ENCODE results near the gene SPATA6L.
A peak's percentile ranks its signal among the peaks of the same experiment; 100 is the strongest.

SPATA6L gene

GRCh38 chr9:4706021-4706420, 39.7 kb upstream of the SPATA6L start:
- Histone ChIP-seq H3K4me1 (no peaks in the 10 kb centered on the region), H3K27ac (no peak overlapping the region), H3K9me3 (no peaks in the 10 kb centered on the region), H3K36me3 (peaks cover 40 to 50% (median 50%) of the 10 kb centered on the region in 3 donors), H3K27me3 (no peaks in the 10 kb centered on the region), H3K4me3 (no peak overlapping the region)
- DNase-seq: no peak
- TF ChIP-seq CTCF (IDR thresholded peaks at IDR 0.05): no peak
- intact Hi-C loops (cut with DNase I; ENCODE audit: low total_unique reads): no loop called here

DNA sequence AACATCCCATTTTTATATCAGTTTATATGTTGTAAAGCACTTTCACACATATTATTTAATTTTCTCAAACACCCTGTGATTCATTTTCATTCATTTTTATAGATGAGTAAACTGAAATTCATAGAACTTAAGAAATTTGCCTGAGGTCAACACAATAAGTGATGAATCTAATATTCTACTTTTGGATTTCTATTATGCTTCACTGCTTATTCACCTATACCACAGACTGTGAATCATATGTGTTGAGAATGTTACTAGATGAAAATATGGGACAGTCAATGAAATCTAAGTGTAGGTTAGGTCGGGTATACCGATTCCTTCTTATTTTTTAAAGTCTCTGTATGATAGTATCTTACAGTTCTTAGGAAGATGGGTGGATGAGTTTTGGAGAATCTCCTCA, 37.8 kb upstream of the SPATA6L start:
- H3K27ac ChIP-seq: no peak overlapping the region
- peaks cover 49 to 55% (median 53%) of the 10 kb centered on the region in 3 donors for H3K36me3 ChIP-seq
- no peaks in the 10 kb centered on the region for H3K9me3 ChIP-seq
- H3K27me3 ChIP-seq: no peaks in the 10 kb centered on the region
- H3K4me3 ChIP-seq: no peak overlapping the region
- DNase-seq: no peak
- H3K4me1 ChIP-seq: no peaks in the 10 kb centered on the region
- intact Hi-C loops (cut with DNase I; ENCODE audit: low total_unique reads): no loop called here
- no peak for TF ChIP-seq CTCF (IDR thresholded peaks at IDR 0.05)

DNA sequence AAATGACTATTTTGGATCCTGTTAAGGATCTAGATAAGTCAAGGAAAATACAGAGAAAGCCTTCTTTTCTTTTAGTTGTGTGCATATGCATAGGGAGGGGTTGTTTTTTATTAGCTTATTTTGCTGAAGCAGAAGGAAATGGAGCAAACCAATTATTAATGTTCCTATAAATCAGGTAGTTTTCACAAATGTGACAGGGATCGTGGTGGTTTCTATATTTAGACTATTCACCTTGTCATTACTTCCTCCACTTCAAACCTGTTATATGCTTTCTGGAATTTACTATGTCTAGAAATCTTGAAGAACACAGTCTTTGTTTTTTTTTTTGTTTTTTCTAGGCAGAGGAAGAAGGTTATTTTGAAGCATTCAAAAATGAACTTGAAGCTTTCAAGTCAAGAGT, 35.2 kb upstream of the SPATA6L start:
- Histone ChIP-seq H3K36me3 (peaks cover 61 to 71% (median 71%) of the 10 kb centered on the region in 3 donors), H3K9me3 (no peaks in the 10 kb centered on the region), H3K27me3 (no peaks in the 10 kb centered on the region), H3K4me3 (no peak overlapping the region), H3K27ac (no peak overlapping the region), H3K4me1 (peaks cover 0 to 2% (median 0%) of the 10 kb centered on the region in 4 donors)
- no peak for DNase-seq
- no peak for TF ChIP-seq CTCF (IDR thresholded peaks at IDR 0.05)
- intact Hi-C loops (cut with DNase I; ENCODE audit: low total_unique reads): no loop called here

DNA sequence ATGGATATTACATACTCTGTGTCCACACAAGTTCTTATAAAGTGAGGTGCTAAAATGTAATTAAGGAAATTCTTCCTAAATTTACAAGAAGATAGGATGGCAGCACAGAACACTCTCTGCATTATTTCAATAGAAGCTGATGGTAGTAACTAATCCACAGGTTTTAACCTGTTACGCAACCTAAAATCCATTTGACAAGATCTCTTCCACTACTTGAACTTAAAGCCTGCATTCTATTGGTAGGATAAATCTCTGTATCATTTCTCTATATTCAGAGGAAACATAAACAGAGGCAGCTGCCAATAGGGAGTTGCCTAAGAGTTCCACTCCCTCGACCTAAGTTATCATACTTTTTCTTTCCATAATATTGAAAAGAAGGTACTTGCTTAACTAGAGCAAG, 34.7 kb upstream of the SPATA6L start:
- no peak overlapping the region for H3K27ac ChIP-seq
- H3K36me3 ChIP-seq: peaks cover 59 to 66% (median 65%) of the 10 kb centered on the region in 3 donors
- H3K4me1 ChIP-seq: peaks cover 0 to 8% (median 3%) of the 10 kb centered on the region in 4 donors
- no peak overlapping the region for H3K4me3 ChIP-seq
- TF ChIP-seq CTCF (IDR thresholded peaks at IDR 0.05): no peak
- DNase-seq: no peak
- H3K27me3 ChIP-seq: no peaks in the 10 kb centered on the region
- H3K9me3 ChIP-seq: no peaks in the 10 kb centered on the region
- intact Hi-C loops (cut with DNase I; ENCODE audit: low total_unique reads): no loop called here

DNA sequence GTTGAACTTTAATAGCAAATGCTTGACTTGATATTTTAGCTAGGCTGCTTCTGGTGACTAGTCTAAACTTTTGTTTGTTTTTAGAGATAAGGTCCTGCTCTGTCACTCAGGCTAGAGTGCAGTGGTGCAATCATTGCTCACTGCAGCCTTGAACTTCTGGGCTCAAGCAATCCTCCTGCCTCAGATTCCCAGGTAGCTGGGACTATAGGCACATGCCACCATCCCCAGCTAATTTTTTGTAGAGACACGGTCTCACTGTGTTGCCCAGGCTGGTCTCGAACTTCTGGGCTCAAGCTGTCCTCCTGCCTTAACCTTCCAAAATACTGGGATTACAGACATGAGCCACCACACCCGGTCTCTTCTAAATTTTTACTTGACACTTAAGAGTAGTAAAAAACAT, 33.8 kb upstream of the SPATA6L start:
- Histone ChIP-seq H3K27ac (no peak overlapping the region), H3K9me3 (no peaks in the 10 kb centered on the region), H3K27me3 (no peaks in the 10 kb centered on the region), H3K4me3 (no peak overlapping the region), H3K36me3 (peaks cover 54 to 70% (median 64%) of the 10 kb centered on the region in 3 donors), H3K4me1 (peaks cover 0 to 9% (median 3%) of the 10 kb centered on the region in 4 donors)
- DNase-seq: no peak
- intact Hi-C loops (cut with DNase I; ENCODE audit: low total_unique reads): no loop called here
- TF ChIP-seq CTCF (IDR thresholded peaks at IDR 0.05): no peak

GRCh38 chr9:4691795-4692194, 25.5 kb upstream of the SPATA6L start:
- Histone ChIP-seq H3K9me3 (no peaks in the 10 kb centered on the region), H3K36me3 (peaks cover 5 to 39% (median 30%) of the 10 kb centered on the region in 3 donors), H3K27me3 (no peaks in the 10 kb centered on the region), H3K4me3 (no peak overlapping the region), H3K4me1 (peaks cover 0 to 66% (median 22%) of the 10 kb centered on the region in 4 donors), H3K27ac (peak overlapping the region in 1 of 2 donors; percentile 9)
- no peak for DNase-seq
- intact Hi-C loops (cut with DNase I; ENCODE audit: low total_unique reads): no loop called here
- no peak for TF ChIP-seq CTCF (IDR thresholded peaks at IDR 0.05)
